ENCODE data around the gene CLEC10A. TPM values are rescaled to one million over a fixed set of nuclear protein-coding genes. Genes with fewer than 3 reads are reported as not detected.
"Not testable (repeated sequence)": the region's sequence is repeated elsewhere in the genome, so short reads cannot be mapped to it uniquely, and the experiment has no call there.

CLEC10A gene
- total RNA-seq = under 1 TPM; 0.45 to 0.64 TPM

DNA sequence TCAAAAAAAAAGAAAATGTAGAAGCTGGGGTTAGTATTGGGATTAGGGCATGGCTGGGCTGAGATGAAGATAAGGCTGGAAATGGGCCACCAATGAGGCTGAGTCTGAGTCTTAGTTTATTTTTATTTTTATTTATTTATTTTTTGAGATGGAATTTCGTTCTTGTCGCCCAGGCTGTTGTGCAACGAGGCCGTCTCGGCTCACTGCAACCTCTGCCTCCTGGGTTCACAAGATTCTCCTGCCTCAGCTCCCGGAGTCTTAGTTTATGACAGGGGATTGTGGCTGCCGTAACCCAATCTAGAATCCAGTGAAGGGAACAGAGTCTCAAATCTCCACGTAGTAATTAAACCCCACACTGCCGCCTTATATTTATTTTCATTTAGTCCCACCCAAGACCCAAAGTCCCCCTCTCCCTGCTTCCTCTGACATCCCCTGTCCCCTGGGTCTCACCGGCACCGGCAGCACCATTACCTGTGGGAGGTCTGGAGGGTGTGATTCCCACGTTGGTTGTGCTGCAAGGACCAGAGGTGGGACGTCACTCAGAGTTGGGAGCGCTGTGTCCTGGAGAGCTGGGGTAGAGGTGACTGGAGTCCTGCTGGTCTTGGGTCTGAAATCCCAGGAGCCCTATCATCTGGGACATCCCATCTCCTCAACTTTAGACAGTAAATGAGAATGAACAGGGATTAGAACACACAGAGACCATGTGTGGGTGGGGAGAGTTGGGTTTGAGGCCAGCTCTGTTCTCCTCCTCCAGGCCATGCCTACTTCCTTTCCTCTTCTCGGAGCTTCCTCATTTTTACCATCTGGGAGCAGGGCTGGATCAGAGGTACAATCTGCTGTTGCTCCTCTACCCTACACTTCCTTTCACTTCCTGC, at the start of gene CLEC10A:
CLEC10A (minus strand) TSS at position 671 of the 875 bp plus-strand sequence. CDS start 1,439 bp downstream, outside the sequence.
- no peak within 1 kb of the TSS for H3K4me3 Mint-ChIP-seq
- H3K27me3 Mint-ChIP-seq = peaks cover 36% of the 10 kb centered on the region
- POLR2A ChIA-PET = no interaction called here
- H3K36me3 Mint-ChIP-seq = no peaks in the 10 kb centered on the region
- no peak for DNase-seq
- peaks cover 13% of the 10 kb centered on the region for H3K4me1 Mint-ChIP-seq
- H3K27ac Mint-ChIP-seq = no peak within 1 kb of the TSS
- ATAC-seq (ENCODE audit: low read depth) = no peak
- peaks cover 2% of the 10 kb centered on the region for H3K9me3 Mint-ChIP-seq

GRCh38 chr17:7129311-7129710, 49.3 kb upstream of the CLEC10A start:
- Mint-ChIP-seq H3K36me3 (no peaks in the 10 kb centered on the region), H3K27me3 (peaks cover 4% of the 10 kb centered on the region), H3K27ac (no peak overlapping the region), H3K4me3 (no peak overlapping the region), H3K9me3 (no peaks in the 10 kb centered on the region), H3K4me1 (peaks cover 9% of the 10 kb centered on the region)
- ATAC-seq (ENCODE audit: low read depth) = no peak
- no peak for DNase-seq
- POLR2A ChIA-PET = no interaction called here

DNA sequence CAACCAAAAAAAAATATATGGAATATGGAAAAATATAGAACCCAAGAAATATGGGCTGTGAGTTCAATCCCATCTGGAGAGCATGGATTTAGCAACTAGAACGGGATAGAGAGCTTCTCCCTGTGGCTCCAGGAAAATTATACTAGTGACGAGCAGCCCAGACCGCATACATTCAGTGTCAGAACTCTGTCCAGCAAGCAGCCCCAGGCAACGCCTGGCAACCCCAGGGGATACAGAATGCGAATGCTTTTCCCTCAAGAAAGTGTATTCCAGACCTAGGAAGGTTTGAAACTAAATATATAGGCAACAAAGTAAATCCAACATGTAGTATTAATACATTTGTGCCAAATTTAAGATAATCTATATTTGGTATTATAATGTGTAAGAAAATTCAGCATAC, 48.1 kb upstream of the CLEC10A start:
- H3K9me3 Mint-ChIP-seq = no peaks in the 10 kb centered on the region
- H3K27ac Mint-ChIP-seq = no peak overlapping the region
- peaks cover 7% of the 10 kb centered on the region for H3K4me1 Mint-ChIP-seq
- no peak overlapping the region for H3K4me3 Mint-ChIP-seq
- H3K27me3 Mint-ChIP-seq = peaks cover 4% of the 10 kb centered on the region
- ATAC-seq (ENCODE audit: low read depth) (no peak), DNase-seq (no peak)
- POLR2A ChIA-PET = no interaction called here
- no peaks in the 10 kb centered on the region for H3K36me3 Mint-ChIP-seq

GRCh38 chr17:7127501-7127900, 47.5 kb upstream of the CLEC10A start:
- H3K27ac Mint-ChIP-seq; H3K36me3 Mint-ChIP-seq; H3K27me3 Mint-ChIP-seq; POLR2A ChIA-PET; DNase-seq; H3K9me3 Mint-ChIP-seq; H3K4me1 Mint-ChIP-seq; ATAC-seq (ENCODE audit: low read depth); H3K4me3 Mint-ChIP-seq: not testable (repeated sequence)

GRCh38 chr17:7126386-7126785, 46.3 kb upstream of the CLEC10A start:
- H3K27ac Mint-ChIP-seq; ATAC-seq (ENCODE audit: low read depth); DNase-seq; H3K27me3 Mint-ChIP-seq; H3K4me1 Mint-ChIP-seq; POLR2A ChIA-PET; H3K9me3 Mint-ChIP-seq; H3K4me3 Mint-ChIP-seq; H3K36me3 Mint-ChIP-seq: not testable (repeated sequence)

DNA sequence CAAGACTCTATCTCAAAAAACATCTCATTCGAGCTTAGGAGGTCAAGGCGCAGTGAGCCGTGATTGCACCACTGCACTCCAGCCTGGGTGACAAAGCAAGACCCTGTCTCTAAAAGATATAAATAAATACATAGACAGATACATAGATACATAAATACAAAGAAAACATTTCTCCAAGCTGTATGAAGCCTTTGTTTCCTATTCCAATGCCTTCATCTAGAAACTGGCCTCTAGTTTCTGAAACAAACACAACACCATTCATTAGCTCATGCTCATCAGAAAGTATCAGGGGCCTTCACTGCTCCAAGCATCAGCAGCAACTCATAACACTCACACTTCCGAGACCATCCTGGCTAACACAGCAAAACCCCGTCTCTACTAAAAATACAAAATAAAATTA, 44.9 kb upstream of the CLEC10A start:
- H3K9me3 Mint-ChIP-seq = no peaks in the 10 kb centered on the region
- POLR2A ChIA-PET = interaction anchor here (0.7 kb wide), 1 partner anchor 82 kb away, joined by 4 read pairs; no protein-coding TSS in a partner anchor
- ATAC-seq (ENCODE audit: low read depth) = no peak
- no peak for DNase-seq
- no peak overlapping the region for H3K27ac Mint-ChIP-seq
- peaks cover 17% of the 10 kb centered on the region for H3K27me3 Mint-ChIP-seq
- H3K36me3 Mint-ChIP-seq = no peaks in the 10 kb centered on the region
- H3K4me3 Mint-ChIP-seq = no peak overlapping the region
- peaks cover 2% of the 10 kb centered on the region for H3K4me1 Mint-ChIP-seq

- H3K4me1 Mint-ChIP-seq = peaks cover 2% of the 10 kb centered on the region
- H3K36me3 Mint-ChIP-seq = no peaks in the 10 kb centered on the region
- no peaks in the 10 kb centered on the region for H3K9me3 Mint-ChIP-seq
- H3K27me3 Mint-ChIP-seq = peaks cover 19% of the 10 kb centered on the region
- H3K27ac Mint-ChIP-seq = no peak overlapping the region
- no peak for ATAC-seq (ENCODE audit: low read depth)
- POLR2A ChIA-PET = interaction anchor here (0.7 kb wide), 1 partner anchor 110 kb away, joined by 3 read pairs; no protein-coding TSS in a partner anchor
- DNase-seq = no peak
- H3K4me3 Mint-ChIP-seq = no peak overlapping the region
These were observed 43.8 kb upstream of the CLEC10A start for GRCh38 chr17:7123844-7124243.

GRCh38 chr17:7122381-7122780, 42.3 kb upstream of the CLEC10A start:
- H3K4me3 Mint-ChIP-seq = no peak overlapping the region
- no peak overlapping the region for H3K27ac Mint-ChIP-seq
- ATAC-seq (ENCODE audit: low read depth) (no peak), DNase-seq (no peak)
- H3K27me3 Mint-ChIP-seq = peaks cover 22% of the 10 kb centered on the region
- no peaks in the 10 kb centered on the region for H3K36me3 Mint-ChIP-seq
- H3K9me3 Mint-ChIP-seq = no peaks in the 10 kb centered on the region
- H3K4me1 Mint-ChIP-seq = peaks cover 2% of the 10 kb centered on the region
- POLR2A ChIA-PET = no interaction called here

DNA sequence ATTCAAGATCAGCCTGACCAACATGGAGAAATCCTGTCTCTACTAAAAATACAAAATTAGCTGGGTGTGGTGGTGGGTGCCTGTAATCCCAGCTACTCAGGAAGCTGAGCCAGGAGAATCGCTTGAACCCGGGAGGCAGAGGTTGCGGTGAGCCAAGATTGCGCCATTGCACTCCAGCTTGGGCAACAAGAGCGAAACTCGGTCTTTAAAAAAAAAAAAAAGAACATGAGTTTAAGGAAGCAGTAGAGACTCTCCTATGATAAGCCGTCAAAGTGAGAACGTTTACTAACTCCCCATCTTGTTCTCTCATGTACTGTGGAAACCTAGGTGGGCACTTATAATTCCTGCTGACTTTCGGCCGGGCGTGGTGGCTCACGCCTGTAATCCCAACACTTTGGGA, 40.6 kb upstream of the CLEC10A start:
- H3K9me3 Mint-ChIP-seq; DNase-seq; H3K27ac Mint-ChIP-seq; ATAC-seq (ENCODE audit: low read depth); H3K4me3 Mint-ChIP-seq; POLR2A ChIA-PET; H3K4me1 Mint-ChIP-seq; H3K36me3 Mint-ChIP-seq: not testable (repeated sequence)
- H3K27me3 Mint-ChIP-seq = peaks cover 21% of the 10 kb centered on the region

DNA sequence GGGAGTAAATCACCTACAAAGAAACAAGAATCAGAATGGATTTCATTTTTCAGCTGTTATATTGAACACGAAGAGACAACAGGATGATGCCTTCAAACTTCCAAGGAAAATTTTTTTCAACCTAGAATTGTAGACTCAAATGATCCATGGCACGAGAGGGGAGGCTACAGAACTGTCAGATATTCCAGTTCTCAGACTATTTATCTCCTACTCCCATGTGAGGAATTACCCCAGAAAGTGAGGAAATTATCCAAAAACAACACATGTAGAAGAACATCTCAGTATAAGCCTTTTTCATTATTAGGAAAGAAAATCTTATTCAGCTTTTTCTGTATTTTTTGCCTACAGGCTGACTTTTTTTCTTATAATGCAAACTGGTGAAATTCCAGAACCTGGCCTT, 40.1 kb upstream of the CLEC10A start:
- DNase-seq = no peak
- H3K27me3 Mint-ChIP-seq = peaks cover 22% of the 10 kb centered on the region
- POLR2A ChIA-PET = no interaction called here
- H3K36me3 Mint-ChIP-seq = no peaks in the 10 kb centered on the region
- no peaks in the 10 kb centered on the region for H3K9me3 Mint-ChIP-seq
- H3K27ac Mint-ChIP-seq = no peak overlapping the region
- peaks cover 2% of the 10 kb centered on the region for H3K4me1 Mint-ChIP-seq
- no peak for ATAC-seq (ENCODE audit: low read depth)
- H3K4me3 Mint-ChIP-seq = no peak overlapping the region

GRCh38 chr17:7119314-7119713, 39.3 kb upstream of the CLEC10A start:
- H3K27ac Mint-ChIP-seq = no peak overlapping the region
- no peaks in the 10 kb centered on the region for H3K36me3 Mint-ChIP-seq
- POLR2A ChIA-PET = no interaction called here
- peaks cover 4% of the 10 kb centered on the region for H3K4me1 Mint-ChIP-seq
- no peak overlapping the region for H3K4me3 Mint-ChIP-seq
- no peaks in the 10 kb centered on the region for H3K9me3 Mint-ChIP-seq
- peaks cover 22% of the 10 kb centered on the region for H3K27me3 Mint-ChIP-seq
- ATAC-seq (ENCODE audit: low read depth) (no peak), DNase-seq (no peak)

DNA sequence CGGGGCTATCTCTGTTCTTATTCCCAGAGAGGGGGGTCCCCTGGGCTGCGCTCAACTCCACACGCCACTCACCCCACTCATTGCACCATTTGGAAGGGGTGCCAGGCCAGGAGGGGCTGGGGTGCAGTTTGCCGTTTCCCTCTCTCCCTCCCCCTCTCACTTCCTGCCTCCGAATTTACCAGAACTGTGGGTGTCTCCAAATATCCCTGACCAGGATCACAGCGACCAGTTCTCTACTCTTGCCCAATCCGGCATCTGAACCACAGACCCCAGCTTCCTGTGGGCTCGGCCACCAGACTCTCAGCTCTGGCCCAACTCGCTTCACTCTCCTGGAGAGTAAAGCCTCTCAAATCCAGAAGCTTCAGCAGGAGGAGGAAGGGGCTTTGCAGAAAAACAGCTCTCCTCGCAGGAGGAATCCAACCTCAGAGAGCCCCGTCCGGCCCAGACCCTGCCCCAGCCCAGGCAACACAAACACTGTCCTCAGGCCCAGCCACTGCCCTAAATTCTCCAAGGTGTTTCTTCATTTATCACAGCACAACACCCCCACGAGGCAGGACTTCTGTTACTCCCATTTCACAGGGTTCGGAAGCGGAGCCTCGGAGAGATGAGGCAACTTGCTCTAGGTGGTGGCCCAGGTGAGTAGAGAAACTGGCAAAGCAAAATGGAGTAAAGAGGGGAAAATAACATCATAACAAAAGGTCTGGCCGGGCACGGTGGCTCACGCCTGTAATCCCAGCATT, 35.0 kb upstream of the CLEC10A start:
- H3K4me1 Mint-ChIP-seq = peaks cover 5% of the 10 kb centered on the region
- POLR2A ChIA-PET = no interaction called here
- DNase-seq = no peak
- H3K9me3 Mint-ChIP-seq = no peaks in the 10 kb centered on the region
- peaks cover 10% of the 10 kb centered on the region for H3K27me3 Mint-ChIP-seq
- ATAC-seq (ENCODE audit: low read depth) = no peak
- H3K36me3 Mint-ChIP-seq = no peaks in the 10 kb centered on the region
- H3K4me3 Mint-ChIP-seq = no peak overlapping the region
- no peak overlapping the region for H3K27ac Mint-ChIP-seq

DNA sequence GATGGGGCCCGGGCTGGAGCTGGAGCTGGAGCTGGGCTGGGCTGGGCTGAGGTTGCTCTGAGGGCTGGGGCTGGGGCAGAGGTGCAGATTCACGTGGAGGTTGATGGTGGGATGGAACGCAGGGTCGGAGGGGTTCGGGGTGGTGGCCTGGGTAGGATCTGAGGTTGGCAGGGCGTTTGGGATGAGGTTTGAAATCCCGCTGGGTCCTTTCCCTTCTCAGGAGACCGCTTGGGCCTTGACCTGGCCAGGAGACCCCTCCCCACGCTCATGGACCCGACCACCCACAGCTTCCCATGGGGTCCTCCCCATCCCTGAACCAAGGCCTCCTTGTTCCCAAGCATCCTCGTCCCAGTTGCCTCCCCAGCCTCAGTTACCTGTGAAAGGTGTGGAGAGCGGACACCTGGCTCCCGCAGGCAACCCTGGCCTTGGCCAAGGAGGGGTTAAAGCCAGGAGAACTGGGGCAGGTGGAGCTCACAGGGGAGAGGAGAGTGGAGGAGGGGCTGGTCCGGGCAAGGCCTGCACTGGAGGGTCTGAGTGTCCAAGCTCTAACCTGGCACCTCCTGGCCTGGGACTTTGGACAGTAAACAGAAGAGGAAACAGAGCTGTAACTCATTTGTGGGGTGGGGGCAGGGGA, 34.3 kb upstream of the CLEC10A start, which contains the start of gene ASGR2:
ASGR2 (minus strand) TSS at position 582 of the 634 bp plus-strand sequence. CDS start 582 bp downstream, outside the sequence.
- POLR2A ChIA-PET = no interaction called here
- no peak within 1 kb of the TSS for H3K27ac Mint-ChIP-seq
- DNase-seq = no peak
- no peaks in the 10 kb centered on the region for H3K9me3 Mint-ChIP-seq
- no peak for ATAC-seq (ENCODE audit: low read depth)
- H3K4me1 Mint-ChIP-seq = peaks cover 12% of the 10 kb centered on the region
- peaks cover 4% of the 10 kb centered on the region for H3K27me3 Mint-ChIP-seq
- H3K36me3 Mint-ChIP-seq = no peaks in the 10 kb centered on the region
- no peak within 1 kb of the TSS for H3K4me3 Mint-ChIP-seq
